ENCODE data around the gene SYNDIG1L. TPM values are rescaled to one million over a fixed set of nuclear protein-coding genes. Genes with fewer than 3 reads are reported as not detected.
A peak's percentile ranks its signal among the peaks of the same experiment; 100 is the strongest.

SYNDIG1L gene
- under 0.01 TPM for total RNA-seq
- polyA plus RNA-seq = 0.11 TPM
- long read RNA-seq, donor 1 = 0 reads
- long read RNA-seq, donor 2 = 0 reads
- long read RNA-seq, donor 3 = 0 reads
- long read RNA-seq, donor 4 = 0 reads
- long read RNA-seq, donor 5 = 0 reads
- long read RNA-seq, donor 6 = 0 reads
- long read RNA-seq, donor 7 = 0 reads
- long read RNA-seq, donor 8 = 0 reads
- long read RNA-seq, donor 9 = 0 reads
- long read RNA-seq, donor 10 = 0 reads

GRCh38 chr14:74426202-74426582 lies at the start of gene SYNDIG1L:
Gene SYNDIG1L, minus strand, starts transcription at chr14:74426210. Its CDS starts 16,466 bp downstream, at chr14:74409744.
- Histone ChIP-seq H3K9me3 (ENCODE audit: control insufficient read depth in 2 of 2, insufficient read depth in 1 of 2, low read length in 1 of 2) (no peaks in the 10 kb centered on the region), H3K36me3 (ENCODE audit: control insufficient read depth in 2 of 2, insufficient read depth in 2 of 2, low read length in 1 of 2) (no peaks in the 10 kb centered on the region), H3K27ac (ENCODE audit: low read depth in 1 of 2, low read length in 1 of 2) (no peak within 1 kb of the TSS), H3K4me1 (ENCODE audit: control insufficient read depth in 2 of 2, insufficient read depth in 2 of 2, low read length in 2 of 2) (peaks cover 2 to 4% of the 10 kb centered on the region in 2 donors), H3K4me3 (ENCODE audit: low read length in 2 of 2) (peak within 1 kb of the TSS in 1 of 2 donors; percentile 25), H3K27me3 (ENCODE audit: control insufficient read depth in 2 of 2, insufficient read depth in 1 of 2, low read length in 1 of 2) (peaks cover 22 to 45% of the 10 kb centered on the region in 2 donors)
- peak in 1 of 9 donors; percentile 1 for DNase-seq (ENCODE audit: low read depth in 6 of 9, low spot score in 9 of 9)
- 5% methylated on average over 33 of the region's 33 CpGs for WGBS

DNA sequence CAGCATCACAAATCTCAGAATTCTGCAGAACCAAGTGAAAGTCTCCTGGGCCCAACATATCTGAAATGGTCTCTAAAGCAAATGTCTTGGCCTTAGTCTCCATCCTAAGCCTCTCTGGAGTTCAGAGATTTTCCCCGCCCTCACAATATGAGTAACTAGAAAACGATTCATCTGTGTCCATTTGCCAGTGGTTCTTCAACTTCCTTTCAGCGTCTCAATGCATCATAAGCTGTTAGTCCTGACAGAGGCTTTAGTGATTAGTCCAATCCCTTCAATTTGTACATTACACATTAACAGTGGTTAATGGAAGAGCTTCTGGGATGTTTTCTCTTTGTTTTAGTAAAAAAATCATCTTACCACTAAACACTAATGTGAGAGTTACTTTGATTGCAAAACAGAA lies 49.7 kb upstream of the SYNDIG1L start:
- H3K4me3 ChIP-seq (ENCODE audit: low read length in 2 of 2) = no peak overlapping the region
- H3K36me3 ChIP-seq (ENCODE audit: control insufficient read depth in 2 of 2, insufficient read depth in 2 of 2, low read length in 1 of 2) = no peaks in the 10 kb centered on the region
- WGBS = 86% methylated on average over 3 of the region's 3 CpGs
- H3K9me3 ChIP-seq (ENCODE audit: control insufficient read depth in 2 of 2, insufficient read depth in 1 of 2, low read length in 1 of 2) = no peaks in the 10 kb centered on the region
- no peaks in the 10 kb centered on the region for H3K27me3 ChIP-seq (ENCODE audit: control insufficient read depth in 2 of 2, insufficient read depth in 1 of 2, low read length in 1 of 2)
- H3K27ac ChIP-seq (ENCODE audit: low read depth in 1 of 2, low read length in 1 of 2) = no peak overlapping the region
- H3K4me1 ChIP-seq (ENCODE audit: control insufficient read depth in 2 of 2, insufficient read depth in 2 of 2, low read length in 2 of 2) = no peaks in the 10 kb centered on the region
- DNase-seq (ENCODE audit: low read depth in 6 of 9, low spot score in 9 of 9) = no peak

- H3K4me3 ChIP-seq (ENCODE audit: low read length in 2 of 2) = no peak overlapping the region
- no peaks in the 10 kb centered on the region for H3K4me1 ChIP-seq (ENCODE audit: control insufficient read depth in 2 of 2, insufficient read depth in 2 of 2, low read length in 2 of 2)
- 96% methylated on average over 2 of the region's 2 CpGs for WGBS
- no peaks in the 10 kb centered on the region for H3K36me3 ChIP-seq (ENCODE audit: control insufficient read depth in 2 of 2, insufficient read depth in 2 of 2, low read length in 1 of 2)
- no peaks in the 10 kb centered on the region for H3K27me3 ChIP-seq (ENCODE audit: control insufficient read depth in 2 of 2, insufficient read depth in 1 of 2, low read length in 1 of 2)
- H3K27ac ChIP-seq (ENCODE audit: low read depth in 1 of 2, low read length in 1 of 2) = no peak overlapping the region
- no peak for DNase-seq (ENCODE audit: low read depth in 6 of 9, low spot score in 9 of 9)
- H3K9me3 ChIP-seq (ENCODE audit: control insufficient read depth in 2 of 2, insufficient read depth in 1 of 2, low read length in 1 of 2) = no peaks in the 10 kb centered on the region
Measured at GRCh38 chr14:74474376-74474775, 48.4 kb upstream of the SYNDIG1L start.

- no peaks in the 10 kb centered on the region for H3K27me3 ChIP-seq (ENCODE audit: control insufficient read depth in 2 of 2, insufficient read depth in 1 of 2, low read length in 1 of 2)
- H3K4me3 ChIP-seq (ENCODE audit: low read length in 2 of 2) = no peak overlapping the region
- no peaks in the 10 kb centered on the region for H3K4me1 ChIP-seq (ENCODE audit: control insufficient read depth in 2 of 2, insufficient read depth in 2 of 2, low read length in 2 of 2)
- H3K9me3 ChIP-seq (ENCODE audit: control insufficient read depth in 2 of 2, insufficient read depth in 1 of 2, low read length in 1 of 2) = no peaks in the 10 kb centered on the region
- DNase-seq (ENCODE audit: low read depth in 6 of 9, low spot score in 9 of 9) = no peak
- H3K36me3 ChIP-seq (ENCODE audit: control insufficient read depth in 2 of 2, insufficient read depth in 2 of 2, low read length in 1 of 2) = no peaks in the 10 kb centered on the region
- WGBS = 100% methylated on average over 2 of the region's 2 CpGs
- no peak overlapping the region for H3K27ac ChIP-seq (ENCODE audit: low read depth in 1 of 2, low read length in 1 of 2)
Measured at GRCh38 chr14:74472601-74473000, 46.6 kb upstream of the SYNDIG1L start.

- peak overlapping the region in 1 of 2 donors; percentile 2 for H3K27ac ChIP-seq (ENCODE audit: low read depth in 1 of 2, low read length in 1 of 2)
- no peak for DNase-seq (ENCODE audit: low read depth in 6 of 9, low spot score in 9 of 9)
- H3K36me3 ChIP-seq (ENCODE audit: control insufficient read depth in 2 of 2, insufficient read depth in 2 of 2, low read length in 1 of 2) = no peaks in the 10 kb centered on the region
Measured at GRCh38 chr14:74469548-74470518, 43.8 kb upstream of the SYNDIG1L start.

DNA sequence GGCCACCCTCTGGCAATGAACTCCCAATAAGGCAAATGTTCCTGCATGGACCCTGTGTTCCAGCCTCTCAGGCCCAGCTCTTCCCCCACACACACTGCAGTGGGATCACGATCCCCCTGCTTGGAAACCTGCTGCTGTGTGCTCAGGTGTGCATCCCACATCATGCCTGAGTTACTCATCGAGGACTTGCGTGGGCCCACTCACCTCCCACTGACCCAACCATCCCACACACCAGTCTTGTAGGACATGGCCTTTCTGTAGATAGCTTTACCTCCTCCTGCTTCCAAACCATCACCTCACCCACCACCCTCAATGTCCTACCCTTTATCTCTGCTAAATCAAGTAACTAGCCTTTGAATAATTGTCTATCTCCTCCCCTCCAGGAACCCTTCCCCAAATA lies 42.5 kb upstream of the SYNDIG1L start:
- no peak overlapping the region for H3K4me3 ChIP-seq (ENCODE audit: low read length in 2 of 2)
- H3K4me1 ChIP-seq (ENCODE audit: control insufficient read depth in 2 of 2, insufficient read depth in 2 of 2, low read length in 2 of 2) = no peaks in the 10 kb centered on the region
- H3K9me3 ChIP-seq (ENCODE audit: control insufficient read depth in 2 of 2, insufficient read depth in 1 of 2, low read length in 1 of 2) = no peaks in the 10 kb centered on the region
- no peak overlapping the region for H3K27ac ChIP-seq (ENCODE audit: low read depth in 1 of 2, low read length in 1 of 2)
- H3K27me3 ChIP-seq (ENCODE audit: control insufficient read depth in 2 of 2, insufficient read depth in 1 of 2, low read length in 1 of 2) = peaks cover 0 to 2% of the 10 kb centered on the region in 2 donors
- no peaks in the 10 kb centered on the region for H3K36me3 ChIP-seq (ENCODE audit: control insufficient read depth in 2 of 2, insufficient read depth in 2 of 2, low read length in 1 of 2)
- no peak for DNase-seq (ENCODE audit: low read depth in 6 of 9, low spot score in 9 of 9)
- WGBS = 98% methylated on average over 3 of the region's 3 CpGs

More at GRCh38 chr14:74469548-74470518, 43.8 kb upstream of the SYNDIG1L start:
- Histone ChIP-seq H3K4me1 (ENCODE audit: control insufficient read depth in 2 of 2, insufficient read depth in 2 of 2, low read length in 2 of 2) (no peaks in the 10 kb centered on the region), H3K9me3 (ENCODE audit: control insufficient read depth in 2 of 2, insufficient read depth in 1 of 2, low read length in 1 of 2) (no peaks in the 10 kb centered on the region), H3K4me3 (ENCODE audit: low read length in 2 of 2) (no peak overlapping the region), H3K27me3 (ENCODE audit: control insufficient read depth in 2 of 2, insufficient read depth in 1 of 2, low read length in 1 of 2) (peaks cover 0 to 2% of the 10 kb centered on the region in 2 donors)
- 95% methylated on average over 7 of the region's 7 CpGs for WGBS

DNA sequence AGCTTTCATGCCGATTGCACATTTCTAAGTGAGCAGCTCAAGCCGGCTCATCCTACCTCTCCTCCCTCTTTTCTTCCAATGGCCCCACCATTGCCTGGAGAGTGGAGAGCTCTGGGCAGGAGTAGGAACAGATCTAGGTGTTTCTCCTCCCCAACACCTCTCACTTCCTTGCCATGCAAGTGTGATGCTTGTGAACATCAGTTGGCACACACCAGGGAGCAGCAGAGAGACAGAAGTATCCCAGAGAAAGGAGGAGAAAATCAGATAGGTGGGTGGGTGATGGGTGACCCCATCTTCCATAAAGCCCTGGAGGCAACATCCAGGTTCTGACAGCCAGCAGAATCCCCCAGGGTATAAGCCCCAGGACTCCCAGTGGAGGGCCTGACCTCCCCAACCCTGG lies 39.3 kb upstream of the SYNDIG1L start:
- no peak for DNase-seq (ENCODE audit: low read depth in 6 of 9, low spot score in 9 of 9)
- Histone ChIP-seq H3K9me3 (ENCODE audit: control insufficient read depth in 2 of 2, insufficient read depth in 1 of 2, low read length in 1 of 2) (no peaks in the 10 kb centered on the region), H3K27me3 (ENCODE audit: control insufficient read depth in 2 of 2, insufficient read depth in 1 of 2, low read length in 1 of 2) (peaks cover 0 to 2% of the 10 kb centered on the region in 2 donors), H3K36me3 (ENCODE audit: control insufficient read depth in 2 of 2, insufficient read depth in 2 of 2, low read length in 1 of 2) (no peaks in the 10 kb centered on the region), H3K4me3 (ENCODE audit: low read length in 2 of 2) (no peak overlapping the region), H3K27ac (ENCODE audit: low read depth in 1 of 2, low read length in 1 of 2) (no peak overlapping the region), H3K4me1 (ENCODE audit: control insufficient read depth in 2 of 2, insufficient read depth in 2 of 2, low read length in 2 of 2) (no peaks in the 10 kb centered on the region)
- WGBS = 96% methylated on average over 2 of the region's 2 CpGs

DNA sequence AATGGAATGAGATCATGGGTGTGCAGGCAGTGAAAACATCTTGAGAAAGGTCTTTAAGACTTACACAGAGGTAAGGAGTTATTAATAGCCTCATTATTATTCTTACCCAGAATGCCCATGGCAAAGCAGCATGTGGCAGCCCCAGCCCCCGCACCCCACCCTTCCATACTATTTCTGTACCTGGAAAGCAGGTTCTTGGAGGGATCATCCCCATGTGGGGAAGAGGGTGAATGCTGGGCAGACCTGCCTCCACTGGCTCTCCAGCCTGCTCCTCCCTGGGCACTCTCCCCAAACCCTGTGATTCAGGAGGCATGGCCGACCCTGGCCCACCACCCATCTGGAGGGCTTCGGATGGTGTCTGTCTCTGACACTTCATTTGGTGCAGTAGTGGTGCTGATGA lies 38.8 kb upstream of the SYNDIG1L start:
- no peak overlapping the region for H3K27ac ChIP-seq (ENCODE audit: low read depth in 1 of 2, low read length in 1 of 2)
- no peaks in the 10 kb centered on the region for H3K9me3 ChIP-seq (ENCODE audit: control insufficient read depth in 2 of 2, insufficient read depth in 1 of 2, low read length in 1 of 2)
- H3K4me1 ChIP-seq (ENCODE audit: control insufficient read depth in 2 of 2, insufficient read depth in 2 of 2, low read length in 2 of 2) = peaks cover 0 to 2% of the 10 kb centered on the region in 2 donors
- H3K27me3 ChIP-seq (ENCODE audit: control insufficient read depth in 2 of 2, insufficient read depth in 1 of 2, low read length in 1 of 2) = peaks cover 0 to 2% of the 10 kb centered on the region in 2 donors
- no peaks in the 10 kb centered on the region for H3K36me3 ChIP-seq (ENCODE audit: control insufficient read depth in 2 of 2, insufficient read depth in 2 of 2, low read length in 1 of 2)
- no peak overlapping the region for H3K4me3 ChIP-seq (ENCODE audit: low read length in 2 of 2)
- DNase-seq (ENCODE audit: low read depth in 6 of 9, low spot score in 9 of 9) = no peak
- WGBS = 98% methylated on average over 3 of the region's 3 CpGs

- no peak overlapping the region for H3K27ac ChIP-seq (ENCODE audit: low read depth in 1 of 2, low read length in 1 of 2)
- no peak overlapping the region for H3K4me3 ChIP-seq (ENCODE audit: low read length in 2 of 2)
- DNase-seq (ENCODE audit: low read depth in 6 of 9, low spot score in 9 of 9) = no peak
- H3K27me3 ChIP-seq (ENCODE audit: control insufficient read depth in 2 of 2, insufficient read depth in 1 of 2, low read length in 1 of 2) = peaks cover 0 to 2% of the 10 kb centered on the region in 2 donors
- no peaks in the 10 kb centered on the region for H3K36me3 ChIP-seq (ENCODE audit: control insufficient read depth in 2 of 2, insufficient read depth in 2 of 2, low read length in 1 of 2)
- 90% methylated on average over 5 of the region's 5 CpGs for WGBS
- H3K9me3 ChIP-seq (ENCODE audit: control insufficient read depth in 2 of 2, insufficient read depth in 1 of 2, low read length in 1 of 2) = no peaks in the 10 kb centered on the region
- peaks cover 0 to 3% of the 10 kb centered on the region in 2 donors for H3K4me1 ChIP-seq (ENCODE audit: control insufficient read depth in 2 of 2, insufficient read depth in 2 of 2, low read length in 2 of 2)
Measured at GRCh38 chr14:74463697-74464096, 37.7 kb upstream of the SYNDIG1L start.
